Spinal cord (tissue), 10 donors: ENCODE results near the gene STAB1. TPM values are rescaled to one million over a fixed set of nuclear protein-coding genes. Genes with fewer than 3 reads are reported as not detected.

ENCODE experiments used
- DNase-seq, 6 donors: peaks; one replicate each; pipeline versions ENCODE4 v3.0.0 to v3.0.0-alpha.2; 2013 to 2015; ENCODE audit warnings: low spot score in 6 of 6, low read depth in 4 of 6
- H3K27ac ChIP-seq: one replicate; pipeline ENCODE4 v1.5.1; 2013; ENCODE audit warnings: low read depth, low read length, control low read depth
- H3K27me3 ChIP-seq: one replicate; pipeline ENCODE4 v1.6.1; 2013; ENCODE audit warnings: low read length; ENCODE audit not compliant: control insufficient read depth, insufficient read depth
- H3K36me3 ChIP-seq: one replicate; pipeline ENCODE4 v1.6.1; 2013; ENCODE audit warnings: low read length; ENCODE audit not compliant: control insufficient read depth, insufficient read depth
- H3K4me1 ChIP-seq: one replicate; pipeline ENCODE4 v1.6.1; 2013; ENCODE audit warnings: low read length; ENCODE audit not compliant: control insufficient read depth, insufficient read depth
- H3K4me3 ChIP-seq: one replicate; pipeline ENCODE4 v1.5.1; 2013; ENCODE audit warnings: low read depth, low read length, control low read depth
- H3K9me3 ChIP-seq: one replicate; pipeline ENCODE4 v1.6.1; 2013; ENCODE audit warnings: low read length; ENCODE audit not compliant: control insufficient read depth, insufficient read depth
- WGBS: methylation state at CpG from one replicate; pipeline ENCODE4 v1.1.5; 2013; ENCODE audit warnings: missing lambda C conversion rate; ENCODE audit not compliant: insufficient coverage; 5-methylcytosine and 5-hydroxymethylcytosine counted together
- polyA plus RNA-seq, 2 donors: library from polyadenylated mRNA; unstranded; fragments of 120-200 nt; gene quantifications; one replicate each; pipeline ENCODE4 v1.2.1, GENCODE V29; 2013; ENCODE audit not compliant: insufficient read length in 2 of 2
- total RNA-seq, 2 donors: library from RNA; depleted of rRNA in 1 of 2; stranded (reverse); fragments of 120-200 nt in 1 of 2; fragments of >200 nt in 1 of 2; gene quantifications; one replicate each; pipeline versions ENCODE4 v1.2.3 to v1.2.4, GENCODE V29; 2013 to 2014
- donor health status: healthy.

STAB1 gene
- total and polyA plus RNA-seq, 4 donors, result 34.5 to 79.7 (median 38.3) TPM

DNA sequence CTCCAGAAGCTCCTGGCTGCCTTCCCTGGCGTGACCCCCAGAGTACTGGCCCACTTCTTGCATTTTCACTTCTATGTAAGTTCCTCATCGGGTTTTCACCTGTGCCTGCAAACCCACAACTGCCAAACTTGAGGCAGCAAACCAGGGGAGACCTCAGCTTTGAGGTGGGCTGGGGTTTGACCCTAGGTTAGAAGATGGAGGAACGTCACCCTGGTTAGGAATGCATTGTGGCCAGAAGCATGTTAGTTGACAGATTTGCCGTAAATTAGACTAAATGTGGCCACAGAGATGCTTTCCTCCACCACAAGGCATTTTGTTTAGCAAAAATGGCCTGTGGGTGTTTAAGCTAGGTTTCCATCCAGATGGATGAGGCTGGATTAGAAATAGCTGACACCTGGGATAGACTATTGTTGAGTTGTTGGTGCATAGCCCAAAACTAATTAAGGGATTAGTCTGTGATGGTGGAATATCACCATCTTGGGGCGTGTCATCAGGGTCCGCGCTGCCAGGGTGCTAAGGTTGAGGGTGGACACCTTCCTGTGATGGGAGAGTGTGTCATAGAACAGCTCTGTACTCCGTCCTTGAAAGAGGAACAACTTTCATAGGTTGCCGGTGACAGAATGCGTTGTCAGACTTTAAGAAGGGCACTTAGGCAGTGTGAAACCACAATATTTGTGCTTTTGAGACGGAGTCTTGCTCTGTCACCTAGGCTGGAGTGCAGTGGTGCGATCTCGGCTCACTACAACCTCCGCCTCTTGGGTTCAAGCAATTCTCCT, 36.2 kb upstream of the STAB1 start:
- H3K27ac ChIP-seq, result no peak overlapping the region
- no peaks in the 10 kb centered on the region for H3K9me3 ChIP-seq
- whole genome bisulfite sequencing, result 98% methylated on average over 7 of the region's 14 CpGs
- no peaks in the 10 kb centered on the region for H3K27me3 ChIP-seq
- H3K36me3 ChIP-seq, result peaks cover 42% of the 10 kb centered on the region
- DNase-seq, result no peak
- peaks cover 31% of the 10 kb centered on the region for H3K4me1 ChIP-seq
- no peak overlapping the region for H3K4me3 ChIP-seq

GRCh38 chr3:52461874-52462273, 33.3 kb upstream of the STAB1 start:
- DNase-seq, result no peak
- no peak overlapping the region for H3K27ac ChIP-seq
- peaks cover 13% of the 10 kb centered on the region for H3K4me1 ChIP-seq
- no peaks in the 10 kb centered on the region for H3K27me3 ChIP-seq
- H3K36me3 ChIP-seq, result peaks cover 66% of the 10 kb centered on the region
- no peaks in the 10 kb centered on the region for H3K9me3 ChIP-seq
- whole genome bisulfite sequencing, result 89% methylated on average over 1 of the region's 6 CpGs
- no peak overlapping the region for H3K4me3 ChIP-seq

- Histone ChIP-seq H3K27ac (no peak overlapping the region), H3K9me3 (no peaks in the 10 kb centered on the region), H3K4me3 (no peak overlapping the region), H3K4me1 (peaks cover 6% of the 10 kb centered on the region), H3K27me3 (no peaks in the 10 kb centered on the region), H3K36me3 (peaks cover 64% of the 10 kb centered on the region)
- DNase-seq, result no peak
- WGBS, result 93% methylated on average over 3 of the region's 5 CpGs
Measured at GRCh38 chr3:52463416-52463815, 31.7 kb upstream of the STAB1 start.

DNA sequence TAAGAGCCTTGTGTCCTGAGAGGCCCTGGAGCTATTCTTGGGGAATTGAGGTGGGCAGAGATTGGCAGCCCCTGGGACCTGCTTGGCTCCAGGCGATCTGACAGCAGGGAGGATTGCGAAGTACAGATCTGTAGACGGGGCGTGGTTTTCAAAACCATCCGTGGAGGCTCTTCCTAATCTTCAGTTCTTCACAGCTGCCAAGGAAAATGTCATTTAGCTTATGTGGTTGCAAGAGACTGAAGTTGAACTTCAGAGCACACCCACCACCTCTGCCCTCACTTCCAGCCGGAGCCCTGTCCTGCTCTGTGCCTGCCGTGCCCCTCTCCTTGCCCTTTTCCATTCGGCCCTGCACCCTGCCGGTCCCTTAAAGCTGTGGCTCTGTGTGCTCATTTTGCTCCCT, 26.8 kb upstream of the STAB1 start:
- Histone ChIP-seq H3K36me3 (peaks cover 68% of the 10 kb centered on the region), H3K27ac (no peak overlapping the region), H3K4me3 (no peak overlapping the region), H3K27me3 (no peaks in the 10 kb centered on the region), H3K9me3 (no peaks in the 10 kb centered on the region), H3K4me1 (peaks cover 8% of the 10 kb centered on the region)
- DNase-seq, result no peak
- WGBS, result 80% methylated on average over 2 of the region's 9 CpGs

- DNase-seq, result peak in 2 of 6 donors; percentile 50 to 58
- peaks cover 8% of the 10 kb centered on the region for H3K4me1 ChIP-seq
- 71% methylated on average over 4 of the region's 5 CpGs for WGBS
Measured at GRCh38 chr3:52469001-52469400, 26.1 kb upstream of the STAB1 start.

DNA sequence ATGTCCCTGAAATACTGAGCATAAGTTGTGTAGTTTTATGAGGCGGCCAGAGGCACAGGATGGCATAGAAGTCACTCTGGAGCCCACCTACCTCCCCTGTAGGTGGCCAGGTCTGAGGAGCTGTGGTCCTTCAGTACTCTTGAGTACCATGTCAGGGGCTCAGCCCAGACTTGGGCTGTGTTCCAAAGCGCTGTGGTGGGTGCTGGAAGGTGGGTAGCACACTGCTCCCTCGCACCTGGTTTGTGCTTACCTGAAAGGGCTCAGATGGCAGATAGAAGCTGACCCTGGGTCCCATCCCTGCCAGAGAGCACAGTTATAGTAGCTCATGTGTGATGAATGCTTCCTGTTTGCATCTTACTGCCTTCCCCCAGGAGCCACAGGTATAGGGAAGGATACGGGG, 24.2 kb upstream of the STAB1 start:
- no peak overlapping the region for H3K4me3 ChIP-seq
- no peak for DNase-seq
- H3K9me3 ChIP-seq, result no peaks in the 10 kb centered on the region
- no peaks in the 10 kb centered on the region for H3K27me3 ChIP-seq
- peaks cover 6% of the 10 kb centered on the region for H3K4me1 ChIP-seq
- 94% methylated on average over 3 of the region's 4 CpGs for WGBS
- H3K27ac ChIP-seq, result no peak overlapping the region
- peaks cover 72% of the 10 kb centered on the region for H3K36me3 ChIP-seq

More at GRCh38 chr3:52469001-52469400, 26.1 kb upstream of the STAB1 start:
- Histone ChIP-seq H3K27ac (no peak overlapping the region), H3K4me3 (no peak overlapping the region), H3K27me3 (no peaks in the 10 kb centered on the region), H3K36me3 (peaks cover 71% of the 10 kb centered on the region), H3K9me3 (no peaks in the 10 kb centered on the region)

GRCh38 chr3:52471371-52472238, 23.5 kb upstream of the STAB1 start:
- no peak overlapping the region for H3K27ac ChIP-seq
- no peaks in the 10 kb centered on the region for H3K27me3 ChIP-seq
- peaks cover 73% of the 10 kb centered on the region for H3K36me3 ChIP-seq
- peak in 3 of 6 donors; percentile 11 to 48 (median 44) for DNase-seq
- no peak overlapping the region for H3K4me3 ChIP-seq
- WGBS, result 70% methylated on average over 26 of the region's 26 CpGs
- peaks cover 6% of the 10 kb centered on the region for H3K4me1 ChIP-seq
- no peaks in the 10 kb centered on the region for H3K9me3 ChIP-seq

- no peak overlapping the region for H3K4me3 ChIP-seq
- no peaks in the 10 kb centered on the region for H3K9me3 ChIP-seq
- no peak overlapping the region for H3K27ac ChIP-seq
- 93% methylated on average over 10 of the region's 14 CpGs for WGBS
- H3K27me3 ChIP-seq, result no peaks in the 10 kb centered on the region
- H3K4me1 ChIP-seq, result peaks cover 6% of the 10 kb centered on the region
- no peak for DNase-seq
- peaks cover 76% of the 10 kb centered on the region for H3K36me3 ChIP-seq
Measured at GRCh38 chr3:52472239-52473000, 22.7 kb upstream of the STAB1 start.

- peaks cover 5% of the 10 kb centered on the region for H3K4me1 ChIP-seq
- H3K9me3 ChIP-seq, result no peaks in the 10 kb centered on the region
- WGBS, result 89% methylated on average over 2 of the region's 5 CpGs
- no peak for DNase-seq
- H3K27me3 ChIP-seq, result no peaks in the 10 kb centered on the region
- H3K36me3 ChIP-seq, result peaks cover 80% of the 10 kb centered on the region
- H3K27ac ChIP-seq, result no peak overlapping the region
- H3K4me3 ChIP-seq, result no peak overlapping the region
Measured at GRCh38 chr3:52473026-52473425, 22.1 kb upstream of the STAB1 start.
